SK-N-SH (cell line): ENCODE measurements around the gene MLLT1.

Experiments used
- CHD2 ChIP-seq: fragments of 150-350 bp; IDR thresholded peaks from 2 replicates; pipeline ENCODE4 v1.6.1; 2018; ENCODE audit warnings: low read length; ENCODE audit not compliant: partially characterized antibody
- EP300 ChIP-seq, 2 experiments: IDR thresholded peaks; 2 replicates each; pipeline versions ENCODE4 v1.4.0 to v1.6.1; 2012; ENCODE audit warnings: borderline replicate concordance in 1 of 2, low read depth in 1 of 2, low read length in 1 of 2
- FOXM1 ChIP-seq: IDR thresholded peaks from 2 replicates; pipeline ENCODE4 v1.4.0; 2012; ENCODE audit warnings: low read depth, mild to moderate bottlenecking
- GABPA ChIP-seq: IDR thresholded peaks from 2 replicates; pipeline ENCODE4 v1.4.0; 2012; ENCODE audit warnings: low read depth, mild to moderate bottlenecking
- GATA2 ChIP-seq: sonication (generic); formaldehyde crosslinking; IDR thresholded peaks from 2 replicates; pipeline ENCODE4 v1.5.0; 2020; ENCODE audit warnings: mild to moderate bottlenecking, missing genetic modification reagents
- JUND ChIP-seq: IDR thresholded peaks from 2 replicates; pipeline ENCODE4 v1.4.0; 2012
- POLR2AphosphoS5 ChIP-seq: IDR thresholded peaks from 2 replicates; pipeline ENCODE4 v1.6.1; 2012; ENCODE audit warnings: low read depth, low read length
- REST ChIP-seq: IDR thresholded peaks from 2 replicates; pipeline ENCODE4 v1.6.1; 2012; ENCODE audit warnings: mild to moderate bottlenecking, low read depth, low read length, moderate library complexity
- RFX5 ChIP-seq: IDR thresholded peaks from 2 replicates; pipeline ENCODE4 v1.6.1; 2012; ENCODE audit warnings: mild to moderate bottlenecking, improper control_type of control experiment, low read length
- RXRA ChIP-seq: IDR thresholded peaks from 2 replicates; pipeline ENCODE4 v1.4.0; 2012; ENCODE audit warnings: low read depth, mild to moderate bottlenecking, borderline replicate concordance
- TAF1 ChIP-seq: IDR thresholded peaks from 2 replicates; pipeline ENCODE4 v1.6.1; 2012; ENCODE audit warnings: low read depth, mild to moderate bottlenecking, low read length, moderate library complexity, borderline replicate concordance
- TF ChIP-seq, protein P1 (sequence below): fragments of 200-600 bp; sonication (generic); IDR thresholded peaks from 2 replicates; pipeline ENCODE4 v1.6.1; 2017; ENCODE audit warnings: antibody characterized with exemption, mild to moderate bottlenecking, moderate library complexity
- TF ChIP-seq, protein P2 (sequence below): fragments of 150-350 bp; IDR thresholded peaks from 2 replicates; pipeline ENCODE4 v1.6.1; 2017; ENCODE audit warnings: antibody characterized with exemption, low read length, low read depth, borderline replicate concordance
- TF ChIP-seq, protein P3 (sequence below): IDR thresholded peaks from 2 replicates; pipeline ENCODE4 v1.4.0; 2012; ENCODE audit warnings: low read depth

DNA sequence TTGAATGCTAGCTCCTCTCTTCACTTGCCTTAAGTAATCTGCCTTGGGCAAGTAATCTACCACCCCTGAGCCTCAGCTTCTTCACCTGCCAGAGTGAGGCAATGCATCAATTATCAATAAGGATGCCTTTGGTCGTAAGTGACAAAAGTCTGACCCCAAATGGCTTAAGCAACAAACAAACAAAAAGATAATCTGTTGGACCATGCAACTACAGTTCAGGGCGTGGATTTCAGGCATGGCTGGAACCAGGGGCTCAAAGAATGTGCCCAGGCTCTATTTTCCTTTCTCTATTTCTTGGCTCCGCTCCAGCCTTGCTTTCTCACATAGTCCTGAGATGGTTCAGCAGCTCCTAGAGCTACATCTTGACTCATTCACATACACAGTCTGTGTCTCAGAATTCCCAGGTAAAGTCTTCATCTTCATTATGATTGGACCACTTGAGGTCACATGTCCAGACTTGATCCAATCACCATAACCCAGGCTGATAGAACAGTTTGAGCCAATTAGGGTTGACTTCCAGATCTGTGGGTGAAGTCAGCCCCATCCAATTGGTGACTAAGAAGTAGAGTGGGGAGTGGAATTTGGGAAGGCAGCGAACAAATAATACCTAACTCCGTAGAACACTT is 114.8 kb downstream of the MLLT1 start:
- TF ChIP-seq, protein P1, sequence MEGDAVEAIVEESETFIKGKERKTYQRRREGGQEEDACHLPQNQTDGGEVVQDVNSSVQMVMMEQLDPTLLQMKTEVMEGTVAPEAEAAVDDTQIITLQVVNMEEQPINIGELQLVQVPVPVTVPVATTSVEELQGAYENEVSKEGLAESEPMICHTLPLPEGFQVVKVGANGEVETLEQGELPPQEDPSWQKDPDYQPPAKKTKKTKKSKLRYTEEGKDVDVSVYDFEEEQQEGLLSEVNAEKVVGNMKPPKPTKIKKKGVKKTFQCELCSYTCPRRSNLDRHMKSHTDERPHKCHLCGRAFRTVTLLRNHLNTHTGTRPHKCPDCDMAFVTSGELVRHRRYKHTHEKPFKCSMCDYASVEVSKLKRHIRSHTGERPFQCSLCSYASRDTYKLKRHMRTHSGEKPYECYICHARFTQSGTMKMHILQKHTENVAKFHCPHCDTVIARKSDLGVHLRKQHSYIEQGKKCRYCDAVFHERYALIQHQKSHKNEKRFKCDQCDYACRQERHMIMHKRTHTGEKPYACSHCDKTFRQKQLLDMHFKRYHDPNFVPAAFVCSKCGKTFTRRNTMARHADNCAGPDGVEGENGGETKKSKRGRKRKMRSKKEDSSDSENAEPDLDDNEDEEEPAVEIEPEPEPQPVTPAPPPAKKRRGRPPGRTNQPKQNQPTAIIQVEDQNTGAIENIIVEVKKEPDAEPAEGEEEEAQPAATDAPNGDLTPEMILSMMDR, result no peak
- TF ChIP-seq TAF1 (no peak), GABPA (no peak), JUND (no peak), CHD2 (no peak), GATA2 (CRISPR knock-in tag) (no peak), REST (no peak), RFX5 (no peak), RXRA (no peak), EP300 (IDR thresholded peaks at IDR 0.05; ENCODE audit: borderline replicate concordance in 1 of 2, low read depth in 1 of 2, low read length in 1 of 2) (no peak), POLR2AphosphoS5 (no peak), FOXM1 (no peak)
- TF ChIP-seq, protein P2, sequence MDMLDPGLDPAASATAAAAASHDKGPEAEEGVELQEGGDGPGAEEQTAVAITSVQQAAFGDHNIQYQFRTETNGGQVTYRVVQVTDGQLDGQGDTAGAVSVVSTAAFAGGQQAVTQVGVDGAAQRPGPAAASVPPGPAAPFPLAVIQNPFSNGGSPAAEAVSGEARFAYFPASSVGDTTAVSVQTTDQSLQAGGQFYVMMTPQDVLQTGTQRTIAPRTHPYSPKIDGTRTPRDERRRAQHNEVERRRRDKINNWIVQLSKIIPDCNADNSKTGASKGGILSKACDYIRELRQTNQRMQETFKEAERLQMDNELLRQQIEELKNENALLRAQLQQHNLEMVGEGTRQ, result no peak
- TF ChIP-seq, protein P3, sequence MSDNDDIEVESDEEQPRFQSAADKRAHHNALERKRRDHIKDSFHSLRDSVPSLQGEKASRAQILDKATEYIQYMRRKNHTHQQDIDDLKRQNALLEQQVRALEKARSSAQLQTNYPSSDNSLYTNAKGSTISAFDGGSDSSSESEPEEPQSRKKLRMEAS, result no peak
